ENCODE results near the gene SAMD1.
"Not testable (repeated sequence)": the region's sequence is repeated elsewhere in the genome, so short reads cannot be mapped to it uniquely, and the experiment has no call there.

SAMD1 gene

GRCh38 chr19:14058182-14059092 is 32.1 kb downstream of the SAMD1 start:
- DNase-seq: no peak

- DNase-seq: no peak
Measured at GRCh38 chr19:14056741-14057356, 33.7 kb downstream of the SAMD1 start.

GRCh38 chr19:14056069-14056666 is 34.4 kb downstream of the SAMD1 start:
- DNase-seq: no peak

- no peak for DNase-seq
Measured at GRCh38 chr19:14055396-14055795, 35.2 kb downstream of the SAMD1 start.

- no peak for DNase-seq
Measured at GRCh38 chr19:14054721-14055120, 35.8 kb downstream of the SAMD1 start.

GRCh38 chr19:14054099-14054498 is 36.5 kb downstream of the SAMD1 start:
- DNase-seq: no peak

GRCh38 chr19:14053500-14053899 is 37.1 kb downstream of the SAMD1 start:
- DNase-seq: no peak

- no peak for DNase-seq
Measured at GRCh38 chr19:14053032-14053431, 37.5 kb downstream of the SAMD1 start.

GRCh38 chr19:14052470-14052869 is 38.1 kb downstream of the SAMD1 start:
- no peak for DNase-seq

GRCh38 chr19:14051980-14052379 is 38.6 kb downstream of the SAMD1 start:
- DNase-seq: no peak

GRCh38 chr19:14050961-14051360 is 39.6 kb downstream of the SAMD1 start:
- not testable (repeated sequence) for DNase-seq

GRCh38 chr19:14050512-14050911 is 40.0 kb downstream of the SAMD1 start:
- no peak for DNase-seq

- DNase-seq: no peak
Measured at GRCh38 chr19:14048443-14049153, 42.0 kb downstream of the SAMD1 start.

- not testable (repeated sequence) for DNase-seq
Measured at GRCh38 chr19:14047866-14048265, 42.7 kb downstream of the SAMD1 start.

GRCh38 chr19:14042659-14043608 is 47.6 kb downstream of the SAMD1 start:
- DNase-seq: not testable (repeated sequence)

GRCh38 chr19:14039181-14039580 is 51.4 kb downstream of the SAMD1 start:
- DNase-seq: no peak
